ENCODE measurements around the gene PFDN6. TPM values are rescaled to one million over a fixed set of nuclear protein-coding genes. Genes with fewer than 3 reads are reported as not detected.

The PFDN6 gene
- total and polyA plus RNA-seq, 2 of the 13 experiments (the other 11 are each of a cell fraction or from before 2014, with no cell fraction given), result 75.5 to 87.0 TPM

DNA sequence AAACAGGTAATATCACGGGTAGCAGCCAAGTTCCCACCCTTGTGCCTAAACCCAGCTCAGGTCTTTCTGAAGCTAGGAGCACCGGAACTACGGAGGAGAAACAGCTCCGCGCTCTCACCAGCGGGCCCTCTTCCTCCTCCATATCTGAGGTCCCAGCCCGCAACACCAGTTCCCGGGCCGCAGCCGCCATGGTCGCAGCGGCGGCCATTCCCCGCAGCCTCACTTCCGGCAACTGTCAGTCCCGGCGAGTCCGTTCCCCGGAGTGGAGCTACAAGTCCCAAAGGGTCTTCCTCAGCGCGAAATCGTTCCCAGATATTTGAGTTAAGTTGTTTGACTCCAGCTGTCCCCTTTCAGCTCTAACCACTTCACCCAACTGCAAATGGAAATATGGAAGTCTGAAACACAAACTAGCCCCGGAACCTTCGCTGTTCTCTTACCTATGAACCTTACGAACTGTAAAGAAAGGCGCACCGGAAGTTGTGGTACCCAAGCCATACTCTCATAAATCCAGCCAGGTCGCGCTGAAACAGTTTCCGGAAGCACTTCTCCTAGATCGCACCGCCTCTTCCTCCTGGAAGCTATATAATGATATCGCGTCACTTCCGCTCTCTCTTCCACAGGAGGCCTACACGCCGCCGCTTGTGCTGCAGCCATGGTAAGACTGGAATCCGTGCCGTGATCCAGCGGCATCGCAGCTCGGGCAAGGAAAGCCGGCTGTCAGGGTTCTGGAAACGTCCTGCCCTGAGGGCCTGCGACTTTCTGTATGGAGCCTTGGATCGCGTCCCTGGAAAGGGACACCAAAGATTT, 17.7 kb upstream of the PFDN6 start, which contains the start of the genes RPS18 and VPS52 (continued):
- TF ChIP-seq KLF13 (CRISPR knock-in tag; IDR thresholded peaks at IDR 0.05) (no peak), NAIF1 (CRISPR knock-in tag; IDR thresholded peaks at IDR 0.05; ENCODE audit: borderline replicate concordance) (no peak; the same call in 1 of the 2 replicates), HOXA5 (CRISPR knock-in tag; IDR thresholded peaks at IDR 0.05) (peak; percentile 92), SSRP1 (CRISPR knock-in tag; IDR thresholded peaks at IDR 0.05) (no peak), ZNF124 (CRISPR knock-in tag; IDR thresholded peaks at IDR 0.05) (peak; percentile 87; the same call in 1 of the 2 replicates), KLF9 (CRISPR knock-in tag; IDR thresholded peaks at IDR 0.05; ENCODE audit: low read depth) (peak; percentile 86; the same call in 1 of the 2 replicates), GATAD1 (CRISPR knock-in tag; IDR thresholded peaks at IDR 0.05) (peak; percentile 98), NR2F2 (IDR thresholded peaks at IDR 0.05; ENCODE audit: borderline replicate concordance, low read depth) (peak; percentile 68; the same call in 1 of the 2 replicates), NRL (CRISPR knock-in tag; IDR thresholded peaks at IDR 0.05; ENCODE audit: borderline replicate concordance) (peak; percentile 86; the same call in 1 of the 2 replicates)
- TF ChIP-seq, protein P1, sequence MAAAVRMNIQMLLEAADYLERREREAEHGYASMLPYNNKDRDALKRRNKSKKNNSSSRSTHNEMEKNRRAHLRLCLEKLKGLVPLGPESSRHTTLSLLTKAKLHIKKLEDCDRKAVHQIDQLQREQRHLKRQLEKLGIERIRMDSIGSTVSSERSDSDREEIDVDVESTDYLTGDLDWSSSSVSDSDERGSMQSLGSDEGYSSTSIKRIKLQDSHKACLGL (CRISPR knock-in tag; IDR thresholded peaks at IDR 0.05), result peak; percentile 88
- TF ChIP-seq, protein P2, sequence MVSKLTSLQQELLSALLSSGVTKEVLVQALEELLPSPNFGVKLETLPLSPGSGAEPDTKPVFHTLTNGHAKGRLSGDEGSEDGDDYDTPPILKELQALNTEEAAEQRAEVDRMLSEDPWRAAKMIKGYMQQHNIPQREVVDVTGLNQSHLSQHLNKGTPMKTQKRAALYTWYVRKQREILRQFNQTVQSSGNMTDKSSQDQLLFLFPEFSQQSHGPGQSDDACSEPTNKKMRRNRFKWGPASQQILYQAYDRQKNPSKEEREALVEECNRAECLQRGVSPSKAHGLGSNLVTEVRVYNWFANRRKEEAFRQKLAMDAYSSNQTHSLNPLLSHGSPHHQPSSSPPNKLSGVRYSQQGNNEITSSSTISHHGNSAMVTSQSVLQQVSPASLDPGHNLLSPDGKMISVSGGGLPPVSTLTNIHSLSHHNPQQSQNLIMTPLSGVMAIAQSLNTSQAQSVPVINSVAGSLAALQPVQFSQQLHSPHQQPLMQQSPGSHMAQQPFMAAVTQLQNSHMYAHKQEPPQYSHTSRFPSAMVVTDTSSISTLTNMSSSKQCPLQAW (CRISPR knock-in tag; IDR thresholded peaks at IDR 0.05), result peak; percentile 69
- TF ChIP-seq, protein P3, sequence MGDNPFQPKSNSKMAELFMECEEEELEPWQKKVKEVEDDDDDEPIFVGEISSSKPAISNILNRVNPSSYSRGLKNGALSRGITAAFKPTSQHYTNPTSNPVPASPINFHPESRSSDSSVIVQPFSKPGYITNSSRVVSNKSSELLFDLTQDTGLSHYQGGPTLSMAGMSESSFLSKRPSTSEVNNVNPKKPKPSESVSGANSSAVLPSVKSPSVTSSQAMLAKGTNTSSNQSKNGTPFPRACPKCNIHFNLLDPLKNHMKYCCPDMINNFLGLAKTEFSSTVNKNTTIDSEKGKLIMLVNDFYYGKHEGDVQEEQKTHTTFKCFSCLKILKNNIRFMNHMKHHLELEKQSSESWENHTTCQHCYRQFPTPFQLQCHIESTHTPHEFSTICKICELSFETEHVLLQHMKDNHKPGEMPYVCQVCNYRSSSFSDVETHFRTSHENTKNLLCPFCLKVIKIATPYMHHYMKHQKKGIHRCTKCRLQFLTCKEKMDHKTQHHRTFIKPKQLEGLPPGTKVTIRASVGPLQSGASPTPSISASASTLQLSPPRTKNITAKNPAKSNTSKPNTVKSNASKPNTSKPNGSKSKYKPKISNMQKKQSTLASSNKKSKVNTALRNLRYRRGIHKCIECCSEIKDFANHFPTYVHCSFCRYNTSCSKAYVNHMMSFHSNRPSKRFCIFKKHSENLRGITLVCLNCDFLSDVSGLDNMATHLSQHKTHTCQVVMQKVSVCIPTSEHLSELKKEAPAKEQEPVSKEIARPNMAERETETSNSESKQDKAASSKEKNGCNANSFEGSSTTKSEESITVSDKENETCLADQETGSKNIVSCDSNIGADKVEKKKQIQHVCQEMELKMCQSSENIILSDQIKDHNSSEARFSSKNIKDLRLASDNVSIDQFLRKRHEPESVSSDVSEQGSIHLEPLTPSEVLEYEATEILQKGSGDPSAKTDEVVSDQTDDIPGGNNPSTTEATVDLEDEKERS (CRISPR knock-in tag; IDR thresholded peaks at IDR 0.05), result peak; percentile 79
- TF ChIP-seq, protein P4, sequence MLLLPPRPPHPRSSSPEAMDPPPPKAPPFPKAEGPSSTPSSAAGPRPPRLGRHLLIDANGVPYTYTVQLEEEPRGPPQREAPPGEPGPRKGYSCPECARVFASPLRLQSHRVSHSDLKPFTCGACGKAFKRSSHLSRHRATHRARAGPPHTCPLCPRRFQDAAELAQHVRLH (CRISPR knock-in tag; IDR thresholded peaks at IDR 0.05; ENCODE audit: borderline replicate concordance, low read depth), result peak; percentile 94
- TF ChIP-seq, protein P5, sequence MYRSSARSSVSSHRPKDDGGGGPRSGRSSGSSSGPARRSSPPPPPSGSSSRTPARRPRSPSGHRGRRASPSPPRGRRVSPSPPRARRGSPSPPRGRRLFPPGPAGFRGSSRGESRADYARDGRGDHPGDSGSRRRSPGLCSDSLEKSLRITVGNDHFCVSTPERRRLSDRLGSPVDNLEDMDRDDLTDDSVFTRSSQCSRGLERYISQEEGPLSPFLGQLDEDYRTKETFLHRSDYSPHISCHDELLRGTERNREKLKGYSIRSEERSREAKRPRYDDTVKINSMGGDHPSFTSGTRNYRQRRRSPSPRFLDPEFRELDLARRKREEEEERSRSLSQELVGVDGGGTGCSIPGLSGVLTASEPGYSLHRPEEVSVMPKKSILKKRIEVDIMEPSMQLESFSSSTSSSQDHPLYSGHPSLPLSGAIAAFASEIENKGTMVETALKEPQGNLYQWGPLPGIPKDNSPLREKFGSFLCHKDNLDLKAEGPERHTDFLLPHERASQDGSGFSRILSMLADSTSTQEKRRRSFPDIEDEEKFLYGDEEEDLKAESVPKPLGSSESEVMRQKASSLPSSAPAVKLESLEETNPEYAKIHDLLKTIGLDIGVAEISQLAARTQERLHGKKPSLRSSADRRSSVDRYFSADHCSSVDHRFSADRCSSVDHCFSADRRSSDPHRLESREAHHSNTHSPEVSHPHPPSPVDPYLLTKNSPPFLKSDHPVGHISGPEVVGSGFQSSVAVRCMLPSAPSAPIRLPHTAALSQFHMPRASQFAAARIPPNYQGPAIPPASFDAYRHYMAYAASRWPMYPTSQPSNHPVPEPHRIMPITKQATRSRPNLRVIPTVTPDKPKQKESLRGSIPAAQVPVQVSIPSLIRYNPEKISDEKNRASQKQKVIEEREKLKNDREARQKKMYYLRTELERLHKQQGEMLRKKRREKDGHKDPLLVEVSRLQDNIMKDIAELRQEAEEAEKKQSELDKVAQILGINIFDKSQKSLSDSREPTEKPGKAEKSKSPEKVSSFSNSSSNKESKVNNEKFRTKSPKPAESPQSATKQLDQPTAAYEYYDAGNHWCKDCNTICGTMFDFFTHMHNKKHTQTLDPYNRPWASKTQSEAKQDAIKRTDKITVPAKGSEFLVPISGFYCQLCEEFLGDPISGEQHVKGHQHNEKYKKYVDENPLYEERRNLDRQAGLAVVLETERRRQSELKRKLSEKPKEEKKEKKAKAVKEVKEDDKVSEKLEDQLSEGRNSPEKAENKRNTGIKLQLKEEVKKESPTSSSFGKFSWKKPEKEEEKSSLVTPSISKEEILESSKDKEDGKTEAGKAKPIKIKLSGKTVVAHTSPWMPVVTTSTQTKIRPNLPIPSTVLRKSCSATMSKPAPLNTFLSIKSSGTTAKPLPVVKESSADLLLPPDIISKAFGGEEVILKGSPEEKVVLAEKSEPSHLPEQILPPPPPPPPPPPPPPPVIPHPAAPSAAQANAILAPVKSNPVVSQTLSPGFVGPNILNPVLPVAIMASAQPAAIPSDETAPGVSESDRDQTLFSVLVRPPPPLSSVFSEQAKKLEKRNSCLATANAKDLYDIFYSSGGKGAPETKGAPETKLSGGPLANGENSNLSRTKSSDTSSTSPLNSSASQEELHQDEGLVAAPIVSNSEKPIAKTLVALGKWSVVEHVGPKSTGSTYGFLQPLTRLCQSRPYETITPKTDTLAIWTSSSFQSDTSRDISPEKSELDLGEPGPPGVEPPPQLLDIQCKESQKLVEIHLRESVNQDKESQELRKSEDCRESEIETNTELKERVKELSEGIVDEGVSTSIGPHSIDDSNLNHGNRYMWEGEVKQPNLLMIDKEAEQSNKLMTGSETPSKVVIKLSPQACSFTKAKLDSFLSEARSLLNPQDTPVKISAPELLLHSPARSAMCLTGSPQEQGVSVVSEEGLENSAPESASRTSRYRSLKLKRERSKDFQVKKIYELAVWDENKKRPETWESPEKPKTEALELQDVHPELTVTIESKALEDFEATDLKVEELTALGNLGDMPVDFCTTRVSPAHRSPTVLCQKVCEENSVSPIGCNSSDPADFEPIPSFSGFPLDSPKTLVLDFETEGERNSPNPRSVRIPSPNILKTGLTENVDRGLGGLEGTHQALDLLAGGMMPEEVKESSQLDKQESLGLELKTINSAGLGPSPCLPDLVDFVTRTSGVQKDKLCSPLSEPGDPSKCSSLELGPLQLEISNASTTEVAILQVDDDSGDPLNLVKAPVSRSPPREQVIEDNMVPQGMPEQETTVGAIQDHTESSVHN (CRISPR knock-in tag; IDR thresholded peaks at IDR 0.05), result 0 out of 2 replicates have a peak, but pooled peaks have one; percentile 21
